Right lobe of liver (tissue), 6 donors: ENCODE data around the gene PMF1. TPM values are rescaled to one million over a fixed set of nuclear protein-coding genes. Genes with fewer than 3 reads are reported as not detected.
A peak's percentile ranks its signal among the peaks of the same experiment; 100 is the strongest.

Experiments
- ATAC-seq, 4 donors: fragments of 200-7000 bp; cut with Tn5 transposase; one replicate each; pipeline ENCODE4 v1.9.1; 2020; ENCODE audit warnings: mild to moderate bottlenecking in 4 of 4, moderate library complexity in 4 of 4
- DNase-seq, 3 donors: peaks; one replicate each; pipeline ENCODE4 v3.0.0-alpha.2; 2020
- H3K27ac ChIP-seq, 3 donors: fragments of 200-600 bp; one replicate each; pipeline ENCODE4 v1.8.0; 2022
- H3K27me3 ChIP-seq, 2 donors: fragments of 200-600 bp; one replicate each; pipeline ENCODE4 v1.8.0; 2022
- H3K36me3 ChIP-seq, 4 donors: fragments of 200-600 bp; sonication (generic) in 1 of 4; one replicate each; pipeline versions ENCODE4 v1.5.1 to v1.8.0; 2017 to 2022; ENCODE audit warnings: control low read depth in 1 of 4
- H3K4me1 ChIP-seq, 4 donors: fragments of 200-600 bp; sonication (generic) in 1 of 4; one replicate each; pipeline versions ENCODE4 v1.5.1 to v1.8.0; 2017 to 2022; ENCODE audit warnings: control low read depth in 1 of 4
- H3K4me3 ChIP-seq, 3 donors: fragments of 200-600 bp; one replicate each; pipeline ENCODE4 v1.8.0; 2022
- H3K9me3 ChIP-seq, 4 donors: fragments of 200-600 bp; sonication (generic) in 1 of 4; one replicate each; pipeline versions ENCODE4 v1.5.1 to v1.8.0; 2017 to 2022; ENCODE audit warnings: control low read depth in 1 of 4
- POLR2A ChIP-seq: fragments of 450-650 bp; IDR thresholded peaks from one replicate; pipeline ENCODE4 v1.6.1; 2017; ENCODE audit warnings: antibody characterized with exemption, mild to moderate bottlenecking
- WGBS: methylation state at CpG from one replicate; pipeline ENCODE4 v1.1.6; 2018; ENCODE audit warnings: low coverage, low lambda C conversion rate; ENCODE audit not compliant: insufficient coverage; ENCODE audit errors: missing lambda C conversion rate; 5-methylcytosine and 5-hydroxymethylcytosine counted together
- intact Hi-C, 2 donors: fragments of 100-400 bp; cut with DNase I; formaldehyde crosslinking; loops; one replicate each; pipeline versions ENCODE4 v1.11.2 to v1.14.1; 2022
- total RNA-seq, 6 experiments: library from RNA; depleted of rRNA in 2 of 6; stranded (reverse); fragments of >200 nt in 2 of 6; fragmentation: NEBNext Ultra II Directional in 3 of 6; extraction: Animal tissue kit (Norgen Biotek cat#: 25700) in 3 of 6; gene quantifications; one replicate each; pipeline versions ENCODE4 v1.1.0 to v1.2.4, GENCODE V29; 2016 to 2023
- TF ChIP-seq, protein P1 (sequence below), 4 donors: fragments of 200-600 bp in 3 of 4; fragments of 450-650 bp in 1 of 4; IDR thresholded peaks; one replicate each; pipeline versions ENCODE4 v1.5.1 to v1.8.0; 2016 to 2022; ENCODE audit warnings: antibody characterized with exemption in 4 of 4, mild to moderate bottlenecking in 2 of 4
- donor health status: DM: no; HTN: yes; CAD: no.
- donor health status: DM: no; HTN: no; CAD: no.
- donor health status: DM: no; HTN: no; CAD: no.
- donor health status: DM: no; HTN: yes; CAD: no.
- donor health status: DM: no; HTN: yes; CAD: no.

The PMF1 gene
- total RNA-seq, 6 experiments from 2014 or later = 21.8 to 33.8 (median 24.8) TPM

DNA sequence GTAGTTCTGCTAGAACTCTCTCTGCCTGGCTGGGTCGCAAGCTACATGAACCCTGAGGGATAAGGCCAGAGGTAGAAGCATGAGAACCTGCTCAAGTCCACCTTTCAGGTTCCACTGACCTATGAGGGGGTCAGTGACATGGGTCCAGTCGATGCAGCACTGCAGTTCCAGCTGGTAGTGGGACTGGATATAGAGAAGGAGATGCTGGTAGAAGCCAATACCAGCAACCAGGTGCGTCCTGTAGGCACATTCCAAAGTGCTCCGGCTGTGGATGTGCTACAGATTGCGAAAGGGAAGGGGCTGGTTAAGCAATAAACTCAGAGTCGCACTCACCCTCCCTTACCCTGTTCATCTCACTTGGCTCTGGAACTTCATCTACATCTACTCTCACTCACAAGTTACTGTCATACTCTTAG lies 64.2 kb downstream of the PMF1 start:
- peaks cover 9 to 56% (median 30%) of the 10 kb centered on the region in 4 donors for H3K36me3 ChIP-seq
- ATAC-seq = peak; percentile 80 to 94 (median 90)
- no peaks in the 10 kb centered on the region for H3K9me3 ChIP-seq
- WGBS = 29% methylated on average over 6 of the region's 6 CpGs
- peak overlapping the region in 1 of 3 donors; percentile 65 for H3K27ac ChIP-seq
- peak overlapping the region in 1 of 3 donors; percentile 8 for H3K4me3 ChIP-seq
- DNase-seq = peak; percentile 40 to 75 (median 73)
- no peak for TF ChIP-seq POLR2A
- TF ChIP-seq, protein P1, sequence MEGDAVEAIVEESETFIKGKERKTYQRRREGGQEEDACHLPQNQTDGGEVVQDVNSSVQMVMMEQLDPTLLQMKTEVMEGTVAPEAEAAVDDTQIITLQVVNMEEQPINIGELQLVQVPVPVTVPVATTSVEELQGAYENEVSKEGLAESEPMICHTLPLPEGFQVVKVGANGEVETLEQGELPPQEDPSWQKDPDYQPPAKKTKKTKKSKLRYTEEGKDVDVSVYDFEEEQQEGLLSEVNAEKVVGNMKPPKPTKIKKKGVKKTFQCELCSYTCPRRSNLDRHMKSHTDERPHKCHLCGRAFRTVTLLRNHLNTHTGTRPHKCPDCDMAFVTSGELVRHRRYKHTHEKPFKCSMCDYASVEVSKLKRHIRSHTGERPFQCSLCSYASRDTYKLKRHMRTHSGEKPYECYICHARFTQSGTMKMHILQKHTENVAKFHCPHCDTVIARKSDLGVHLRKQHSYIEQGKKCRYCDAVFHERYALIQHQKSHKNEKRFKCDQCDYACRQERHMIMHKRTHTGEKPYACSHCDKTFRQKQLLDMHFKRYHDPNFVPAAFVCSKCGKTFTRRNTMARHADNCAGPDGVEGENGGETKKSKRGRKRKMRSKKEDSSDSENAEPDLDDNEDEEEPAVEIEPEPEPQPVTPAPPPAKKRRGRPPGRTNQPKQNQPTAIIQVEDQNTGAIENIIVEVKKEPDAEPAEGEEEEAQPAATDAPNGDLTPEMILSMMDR (IDR thresholded peaks at IDR 0.05) = no peak
- no peaks in the 10 kb centered on the region for H3K27me3 ChIP-seq
- intact Hi-C loops = no loop called here
- H3K4me1 ChIP-seq = peaks cover 0 to 46% (median 6%) of the 10 kb centered on the region in 4 donors

DNA sequence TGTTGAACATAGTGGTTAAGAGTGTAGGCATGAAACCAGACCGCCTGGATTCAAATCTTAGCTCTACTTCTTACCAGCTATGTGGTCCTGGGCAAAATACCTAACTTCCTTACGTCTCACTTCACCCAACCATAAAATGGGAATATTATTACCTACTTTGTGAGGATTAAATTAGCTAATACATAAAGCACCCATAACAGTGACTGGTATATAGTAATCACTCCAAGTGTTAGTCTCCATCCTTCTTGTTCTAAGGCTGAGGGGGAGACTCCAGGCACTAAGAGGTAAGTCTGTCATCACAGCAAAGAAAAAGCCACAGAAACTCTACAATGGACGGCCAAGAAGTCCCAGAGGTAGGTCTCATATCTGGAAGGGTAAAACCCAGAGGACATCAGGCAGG lies 67.0 kb downstream of the PMF1 start:
- no peak for ATAC-seq
- Histone ChIP-seq H3K4me3 (no peak overlapping the region), H3K4me1 (peaks cover 0 to 54% (median 9%) of the 10 kb centered on the region in 4 donors), H3K27ac (no peak overlapping the region), H3K9me3 (no peaks in the 10 kb centered on the region), H3K27me3 (no peaks in the 10 kb centered on the region), H3K36me3 (peaks cover 6 to 28% (median 13%) of the 10 kb centered on the region in 4 donors)
- DNase-seq = no peak
- intact Hi-C loops = no loop called here
- no peak for TF ChIP-seq POLR2A
- TF ChIP-seq, protein P1 (IDR thresholded peaks at IDR 0.05) = no peak
- WGBS = 85% methylated on average over 3 of the region's 3 CpGs

DNA sequence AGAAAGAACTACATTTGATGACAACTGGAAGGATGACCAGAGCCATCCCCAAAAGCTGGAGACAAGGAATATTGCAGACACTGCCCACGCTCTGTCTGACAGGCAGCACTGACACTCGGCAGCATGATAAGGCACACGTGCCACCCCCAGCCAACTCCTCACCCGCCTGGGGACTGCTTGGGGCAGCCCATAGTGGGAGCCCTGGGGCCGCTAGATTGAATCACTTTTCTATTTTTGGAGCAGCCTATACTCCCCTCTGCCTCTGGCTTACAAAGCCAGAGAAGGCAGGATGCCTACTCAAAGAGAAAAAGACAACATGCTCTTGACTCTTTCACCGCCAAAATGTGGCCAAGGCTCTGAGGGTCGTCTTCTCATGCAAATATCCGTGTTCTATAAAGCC lies 68.5 kb downstream of the PMF1 start:
- Histone ChIP-seq H3K27me3 (no peaks in the 10 kb centered on the region), H3K4me1 (peaks cover 0 to 40% (median 9%) of the 10 kb centered on the region in 4 donors), H3K4me3 (peak overlapping the region in 2 of 3 donors; percentile 85 to 87), H3K27ac (peak overlapping the region in 1 of 3 donors; percentile 88), H3K9me3 (no peaks in the 10 kb centered on the region), H3K36me3 (peaks cover 3 to 16% (median 6%) of the 10 kb centered on the region in 4 donors)
- ATAC-seq (peak in 1 of 4 donors; percentile 15), DNase-seq (peak in 2 of 3 donors; percentile 34 to 44)
- TF ChIP-seq, protein P1 (IDR thresholded peaks at IDR 0.05) = no peak
- TF ChIP-seq POLR2A = no peak
- intact Hi-C loops = no loop called here
- 18% methylated on average over 7 of the region's 8 CpGs for WGBS

DNA sequence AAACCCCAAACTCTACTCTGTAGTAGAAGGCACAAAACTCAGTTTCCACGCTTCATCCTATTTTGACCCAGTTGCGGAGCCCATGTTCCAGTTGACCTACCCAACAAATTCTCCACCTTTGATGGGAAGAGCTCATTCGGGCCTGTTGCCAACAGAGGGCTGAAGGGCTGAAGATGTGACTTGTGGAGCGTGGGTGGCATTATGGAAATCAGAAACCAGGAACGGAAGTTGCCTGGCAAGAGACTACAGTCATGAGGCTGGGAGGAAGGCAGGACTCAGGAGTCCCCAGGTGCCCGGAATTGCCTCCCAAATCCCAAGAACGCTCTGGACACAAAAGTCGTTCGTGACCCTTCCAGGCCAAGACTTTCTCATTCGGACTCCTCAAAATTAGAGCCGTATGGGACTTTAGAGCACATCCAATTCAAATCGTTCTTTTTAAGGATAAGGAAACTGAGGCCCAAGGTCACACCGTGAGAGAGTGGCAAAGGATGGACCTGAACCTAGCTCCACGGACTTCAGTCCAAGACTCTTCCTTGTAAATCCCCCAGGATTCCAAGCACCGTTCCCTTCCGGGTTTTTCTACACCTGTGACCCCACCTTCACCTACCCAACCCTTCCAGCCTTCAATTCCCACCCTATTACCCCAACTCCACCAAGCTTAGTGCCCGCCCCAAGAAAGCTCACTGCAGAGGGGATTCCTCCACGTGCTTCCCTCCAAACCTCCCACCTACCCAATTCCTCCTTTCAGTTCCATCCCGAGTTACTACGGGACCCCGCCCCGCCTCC lies 69.1 kb downstream of the PMF1 start:
- 5% methylated on average over 20 of the region's 22 CpGs for WGBS
- Histone ChIP-seq H3K27me3 (no peaks in the 10 kb centered on the region), H3K4me1 (peaks cover 0 to 36% (median 8%) of the 10 kb centered on the region in 4 donors), H3K27ac (peak overlapping the region; percentile 83 to 88 (median 86)), H3K36me3 (peaks cover under 1 to 13% (median 1%) of the 10 kb centered on the region in 4 donors), H3K4me3 (peak overlapping the region; percentile 85 to 99 (median 87)), H3K9me3 (no peaks in the 10 kb centered on the region)
- DNase-seq (peak in 2 of 3 donors; percentile 48 to 65), ATAC-seq (peak in 3 of 4 donors; percentile 2 to 39 (median 7))
- intact Hi-C loops = no loop called here
- TF ChIP-seq, protein P1 (IDR thresholded peaks at IDR 0.05) = no peak
- no peak for TF ChIP-seq POLR2A
